ENCODE results near the gene H2AZ1.

Gene H2AZ1

GRCh38 chr4:99983289-99983943 lies 33.3 kb upstream of the H2AZ1 start:
- Histone ChIP-seq H3K27me3 (no peaks in the 10 kb centered on the region), H3K36me3 (no peaks in the 10 kb centered on the region), H3K9me3 (no peaks in the 10 kb centered on the region), H3K4me1 (ENCODE audit: control insufficient read depth in 1 of 2, insufficient read depth in 1 of 2, low read depth in 1 of 2, low read length in 1 of 2) (no peaks in the 10 kb centered on the region), H3K4me3 (ENCODE audit: low read depth in 1 of 2, low read length in 1 of 2) (no peak overlapping the region), H3K27ac (no peak overlapping the region)
- TF ChIP-seq, protein P1, sequence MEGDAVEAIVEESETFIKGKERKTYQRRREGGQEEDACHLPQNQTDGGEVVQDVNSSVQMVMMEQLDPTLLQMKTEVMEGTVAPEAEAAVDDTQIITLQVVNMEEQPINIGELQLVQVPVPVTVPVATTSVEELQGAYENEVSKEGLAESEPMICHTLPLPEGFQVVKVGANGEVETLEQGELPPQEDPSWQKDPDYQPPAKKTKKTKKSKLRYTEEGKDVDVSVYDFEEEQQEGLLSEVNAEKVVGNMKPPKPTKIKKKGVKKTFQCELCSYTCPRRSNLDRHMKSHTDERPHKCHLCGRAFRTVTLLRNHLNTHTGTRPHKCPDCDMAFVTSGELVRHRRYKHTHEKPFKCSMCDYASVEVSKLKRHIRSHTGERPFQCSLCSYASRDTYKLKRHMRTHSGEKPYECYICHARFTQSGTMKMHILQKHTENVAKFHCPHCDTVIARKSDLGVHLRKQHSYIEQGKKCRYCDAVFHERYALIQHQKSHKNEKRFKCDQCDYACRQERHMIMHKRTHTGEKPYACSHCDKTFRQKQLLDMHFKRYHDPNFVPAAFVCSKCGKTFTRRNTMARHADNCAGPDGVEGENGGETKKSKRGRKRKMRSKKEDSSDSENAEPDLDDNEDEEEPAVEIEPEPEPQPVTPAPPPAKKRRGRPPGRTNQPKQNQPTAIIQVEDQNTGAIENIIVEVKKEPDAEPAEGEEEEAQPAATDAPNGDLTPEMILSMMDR (IDR thresholded peaks at IDR 0.05) = no peak

- Histone ChIP-seq H3K36me3 (no peaks in the 10 kb centered on the region), H3K9me3 (no peaks in the 10 kb centered on the region), H3K4me1 (ENCODE audit: control insufficient read depth in 1 of 2, insufficient read depth in 1 of 2, low read depth in 1 of 2, low read length in 1 of 2) (no peaks in the 10 kb centered on the region), H3K27ac (no peak overlapping the region), H3K4me3 (ENCODE audit: low read depth in 1 of 2, low read length in 1 of 2) (no peak overlapping the region), H3K27me3 (no peaks in the 10 kb centered on the region)
- TF ChIP-seq, protein P1 (IDR thresholded peaks at IDR 0.05) = no peak
Measured at GRCh38 chr4:99979872-99980271, 29.8 kb upstream of the H2AZ1 start.

DNA sequence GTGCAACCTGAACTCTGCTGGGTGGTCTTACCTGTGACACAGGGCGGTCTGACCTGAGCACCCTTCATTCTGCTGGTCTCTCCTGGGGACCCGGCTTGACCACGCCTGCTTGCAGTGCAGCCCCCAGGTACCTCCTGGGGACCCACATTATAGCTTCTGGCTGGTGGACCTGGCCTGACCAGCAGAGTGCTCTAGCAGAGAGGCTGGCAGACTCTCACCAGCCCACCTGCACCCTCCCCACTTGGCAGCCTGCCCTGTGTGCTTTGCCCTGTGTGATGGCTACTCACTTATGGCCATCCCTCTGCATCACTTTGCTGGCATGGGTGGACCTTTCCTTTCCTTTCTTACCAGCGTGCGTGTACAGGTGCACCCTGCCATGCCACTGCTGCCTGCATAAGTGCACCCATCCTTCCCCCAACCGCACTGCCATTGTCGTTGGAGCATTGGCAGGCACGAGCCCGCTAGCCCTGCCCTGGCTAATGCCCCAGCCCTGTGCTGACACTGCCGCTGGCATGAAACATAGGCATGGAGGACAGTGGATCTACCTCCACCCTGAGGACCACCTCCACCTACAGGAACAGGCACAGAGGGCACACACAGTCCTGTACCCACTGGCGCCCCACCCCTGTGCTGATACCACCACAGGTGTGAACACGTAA lies 21.5 kb upstream of the H2AZ1 start:
- TF ChIP-seq, protein P1 (IDR thresholded peaks at IDR 0.05) = no peak
- Histone ChIP-seq H3K4me1 (ENCODE audit: control insufficient read depth in 1 of 2, insufficient read depth in 1 of 2, low read depth in 1 of 2, low read length in 1 of 2) (no peaks in the 10 kb centered on the region), H3K9me3 (no peaks in the 10 kb centered on the region), H3K27ac (no peak overlapping the region), H3K36me3 (no peaks in the 10 kb centered on the region), H3K27me3 (peaks cover 9% of the 10 kb centered on the region), H3K4me3 (ENCODE audit: low read depth in 1 of 2, low read length in 1 of 2) (no peak overlapping the region)

DNA sequence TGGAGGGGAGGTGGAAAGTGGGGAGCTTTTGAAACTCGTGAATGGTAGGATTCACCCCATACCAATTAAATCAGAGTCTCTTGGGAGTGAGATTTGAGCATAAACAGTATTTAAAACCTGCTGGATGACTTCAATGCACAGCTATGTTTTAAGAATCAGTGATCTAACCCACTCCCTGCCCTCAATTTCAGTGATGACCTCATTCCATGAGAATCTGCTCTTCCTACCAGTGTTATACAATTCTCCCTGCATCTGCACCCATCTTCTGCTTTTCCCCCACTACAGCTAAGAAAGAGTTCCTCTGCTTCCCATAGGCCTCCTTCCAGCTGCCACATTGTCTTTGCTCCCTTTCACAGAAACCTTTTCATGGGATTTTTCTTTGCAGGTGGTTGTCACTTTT lies 18.3 kb upstream of the H2AZ1 start:
- H3K27ac ChIP-seq = no peak overlapping the region
- no peaks in the 10 kb centered on the region for H3K9me3 ChIP-seq
- H3K4me1 ChIP-seq (ENCODE audit: control insufficient read depth in 1 of 2, insufficient read depth in 1 of 2, low read depth in 1 of 2, low read length in 1 of 2) = no peaks in the 10 kb centered on the region
- H3K4me3 ChIP-seq (ENCODE audit: low read depth in 1 of 2, low read length in 1 of 2) = no peak overlapping the region
- H3K27me3 ChIP-seq = peaks cover 24% of the 10 kb centered on the region
- no peaks in the 10 kb centered on the region for H3K36me3 ChIP-seq
- TF ChIP-seq, protein P1 (IDR thresholded peaks at IDR 0.05) = no peak

DNA sequence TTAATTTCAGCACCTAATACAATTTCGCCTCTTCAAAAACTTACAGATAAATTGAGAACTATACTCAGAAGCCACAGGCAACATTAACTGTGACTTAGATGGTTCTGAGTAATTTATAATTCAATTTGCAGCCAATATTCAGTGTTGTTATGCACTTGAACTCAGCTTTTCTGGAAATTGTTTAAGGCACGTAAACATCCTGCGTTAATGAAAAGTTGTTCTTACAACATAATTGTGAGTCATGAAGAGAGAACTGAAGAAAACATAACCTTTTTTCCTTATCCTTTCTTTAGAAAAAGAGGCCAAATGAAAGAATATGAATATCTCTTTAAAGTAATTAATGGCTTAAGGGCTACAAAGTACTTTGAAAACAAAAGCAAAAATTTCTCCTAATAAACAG lies 16.6 kb upstream of the H2AZ1 start:
- H3K9me3 ChIP-seq = no peaks in the 10 kb centered on the region
- H3K27ac ChIP-seq = no peak overlapping the region
- TF ChIP-seq, protein P1 (IDR thresholded peaks at IDR 0.05) = no peak
- H3K27me3 ChIP-seq = peaks cover 24% of the 10 kb centered on the region
- H3K36me3 ChIP-seq = no peaks in the 10 kb centered on the region
- H3K4me1 ChIP-seq (ENCODE audit: control insufficient read depth in 1 of 2, insufficient read depth in 1 of 2, low read depth in 1 of 2, low read length in 1 of 2) = peaks cover 0 to 3% of the 10 kb centered on the region in 2 experiments
- no peak overlapping the region for H3K4me3 ChIP-seq (ENCODE audit: low read depth in 1 of 2, low read length in 1 of 2)

All from neutrophil (primary cell).